ENCODE results near the gene P4HB.

Gene P4HB

GRCh38 chr17:81852237-81852636, 8.1 kb downstream of the P4HB start:
- Mint-ChIP-seq H3K4me1 (ENCODE audit: low read depth) (peaks cover 8% of the 10 kb centered on the region), H3K36me3 (ENCODE audit: low read depth) (peaks cover 48% of the 10 kb centered on the region)

GRCh38 chr17:81851423-81851822, 8.9 kb downstream of the P4HB start:
- H3K36me3 Mint-ChIP-seq (ENCODE audit: low read depth), result peaks cover 51% of the 10 kb centered on the region
- no peaks in the 10 kb centered on the region for H3K9me3 Mint-ChIP-seq
- no peak overlapping the region for H3K4me3 Mint-ChIP-seq
- no peak for DNase-seq (ENCODE audit: low spot score)
- peaks cover 8% of the 10 kb centered on the region for H3K4me1 Mint-ChIP-seq (ENCODE audit: low read depth)
- H3K27ac Mint-ChIP-seq, result no peak overlapping the region
- no peaks in the 10 kb centered on the region for H3K27me3 Mint-ChIP-seq (ENCODE audit: low read depth)

More at GRCh38 chr17:81852237-81852636, 8.1 kb downstream of the P4HB start:
- Mint-ChIP-seq H3K9me3 (no peaks in the 10 kb centered on the region), H3K27me3 (ENCODE audit: low read depth) (no peaks in the 10 kb centered on the region), H3K4me3 (no peak overlapping the region), H3K27ac (no peak overlapping the region)
- no peak for DNase-seq (ENCODE audit: low spot score)

GRCh38 chr17:81849457-81849856, 10.9 kb downstream of the P4HB start:
- Mint-ChIP-seq H3K27me3 (ENCODE audit: low read depth) (no peaks in the 10 kb centered on the region), H3K27ac (no peak overlapping the region), H3K9me3 (no peaks in the 10 kb centered on the region), H3K4me3 (no peak overlapping the region), H3K4me1 (ENCODE audit: low read depth) (peaks cover 4% of the 10 kb centered on the region), H3K36me3 (ENCODE audit: low read depth) (peaks cover 53% of the 10 kb centered on the region)
- DNase-seq (ENCODE audit: low spot score), result no peak

GRCh38 chr17:81846743-81847689, 13.3 kb downstream of the P4HB start:
- H3K36me3 Mint-ChIP-seq (ENCODE audit: low read depth), result peaks cover 44% of the 10 kb centered on the region
- no peak overlapping the region for H3K27ac Mint-ChIP-seq
- H3K9me3 Mint-ChIP-seq, result no peaks in the 10 kb centered on the region
- H3K27me3 Mint-ChIP-seq (ENCODE audit: low read depth), result no peaks in the 10 kb centered on the region
- H3K4me1 Mint-ChIP-seq (ENCODE audit: low read depth), result no peaks in the 10 kb centered on the region
- DNase-seq (ENCODE audit: low spot score), result no peak
- no peak overlapping the region for H3K4me3 Mint-ChIP-seq

DNA sequence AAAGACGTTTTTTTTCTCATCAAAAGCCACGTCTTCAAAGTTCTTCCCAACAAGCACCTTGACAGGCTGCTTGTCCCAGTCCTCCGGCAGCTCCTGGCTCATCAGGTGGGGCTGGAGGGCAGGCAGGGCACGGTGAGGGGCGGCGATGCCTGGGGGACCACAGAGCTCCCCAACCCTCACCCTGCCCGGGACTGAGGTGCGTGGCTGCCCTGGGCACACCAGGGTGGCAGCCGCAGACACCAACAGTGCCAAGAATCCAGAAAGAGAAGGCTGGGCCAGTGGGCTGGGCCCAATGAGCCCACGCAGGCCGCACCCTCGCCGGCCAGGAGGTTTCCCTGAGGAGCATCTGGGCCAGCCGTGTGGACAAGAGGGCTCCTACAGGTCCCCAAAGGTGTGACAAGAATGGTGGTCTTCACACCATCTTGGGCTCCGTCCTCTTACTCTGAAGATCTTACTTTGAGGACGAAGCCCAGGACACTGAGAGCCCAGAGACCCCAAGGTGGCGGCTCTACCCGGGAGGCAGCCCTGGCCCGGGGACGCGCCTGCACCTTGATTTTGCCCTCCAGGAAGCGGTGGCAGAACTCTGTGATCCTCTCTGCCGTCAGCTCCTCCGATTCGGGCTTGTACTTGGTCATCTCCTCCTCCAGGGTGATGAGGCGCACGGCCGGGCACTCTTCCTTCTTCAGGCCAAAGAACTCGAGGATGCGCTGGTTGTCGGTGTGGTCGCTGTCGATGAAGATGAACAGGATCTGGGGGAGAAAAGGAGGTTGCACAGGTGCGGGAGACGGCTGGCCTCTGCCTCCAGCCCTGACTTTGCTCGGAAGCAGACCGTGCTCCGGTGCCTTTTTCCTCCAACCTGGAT, 14.2 kb downstream of the P4HB start:
- Mint-ChIP-seq H3K27ac (no peak overlapping the region), H3K36me3 (ENCODE audit: low read depth) (peaks cover 35% of the 10 kb centered on the region), H3K4me3 (no peak overlapping the region), H3K27me3 (ENCODE audit: low read depth) (no peaks in the 10 kb centered on the region), H3K9me3 (no peaks in the 10 kb centered on the region), H3K4me1 (ENCODE audit: low read depth) (no peaks in the 10 kb centered on the region)
- no peak for DNase-seq (ENCODE audit: low spot score)

GRCh38 chr17:81845361-81845760, 15.0 kb downstream of the P4HB start:
- Mint-ChIP-seq H3K27me3 (ENCODE audit: low read depth) (no peaks in the 10 kb centered on the region), H3K36me3 (ENCODE audit: low read depth) (peaks cover 32% of the 10 kb centered on the region), H3K4me3 (no peak overlapping the region), H3K27ac (no peak overlapping the region), H3K4me1 (ENCODE audit: low read depth) (no peaks in the 10 kb centered on the region), H3K9me3 (no peaks in the 10 kb centered on the region)
- no peak for DNase-seq (ENCODE audit: low spot score)

DNA sequence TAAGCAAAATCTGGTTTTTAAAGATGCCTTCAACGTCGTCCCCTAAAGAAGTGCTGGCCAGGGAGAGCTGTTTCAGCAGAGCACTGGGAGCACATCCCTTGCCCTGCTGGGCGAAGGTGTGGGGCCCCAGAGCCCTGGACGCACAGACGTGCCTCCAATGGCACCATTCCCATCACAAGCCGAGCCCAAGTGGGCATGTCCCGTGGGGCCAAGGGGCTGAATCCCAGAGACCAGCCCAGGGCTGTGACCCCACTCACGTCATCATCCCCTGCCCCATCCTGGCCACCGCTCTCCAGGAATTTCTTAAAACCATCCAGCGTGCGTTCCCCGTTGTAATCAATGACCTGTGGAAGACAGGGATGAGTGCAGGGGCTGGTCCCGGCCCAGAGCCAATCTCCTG, 15.4 kb downstream of the P4HB start:
- peaks cover 32% of the 10 kb centered on the region for H3K36me3 Mint-ChIP-seq (ENCODE audit: low read depth)

GRCh38 chr17:81844327-81844851, 15.9 kb downstream of the P4HB start:
- Mint-ChIP-seq H3K4me3 (no peak overlapping the region), H3K36me3 (ENCODE audit: low read depth) (peaks cover 32% of the 10 kb centered on the region), H3K4me1 (ENCODE audit: low read depth) (no peaks in the 10 kb centered on the region), H3K9me3 (no peaks in the 10 kb centered on the region), H3K27me3 (ENCODE audit: low read depth) (no peaks in the 10 kb centered on the region), H3K27ac (no peak overlapping the region)
- DNase-seq (ENCODE audit: low spot score), result no peak

More for the DNA sequence above, 15.4 kb downstream of the P4HB start:
- no peak for DNase-seq (ENCODE audit: low spot score)
- H3K27ac Mint-ChIP-seq, result no peak overlapping the region
- no peak overlapping the region for H3K4me3 Mint-ChIP-seq
- H3K9me3 Mint-ChIP-seq, result no peaks in the 10 kb centered on the region
- H3K27me3 Mint-ChIP-seq (ENCODE audit: low read depth), result no peaks in the 10 kb centered on the region
- H3K4me1 Mint-ChIP-seq (ENCODE audit: low read depth), result no peaks in the 10 kb centered on the region

- Mint-ChIP-seq H3K4me1 (ENCODE audit: low read depth) (no peaks in the 10 kb centered on the region), H3K4me3 (no peak overlapping the region), H3K27me3 (ENCODE audit: low read depth) (no peaks in the 10 kb centered on the region), H3K9me3 (no peaks in the 10 kb centered on the region), H3K36me3 (ENCODE audit: low read depth) (peaks cover 32% of the 10 kb centered on the region), H3K27ac (no peak overlapping the region)
- no peak for DNase-seq (ENCODE audit: low spot score)
Observed at GRCh38 chr17:81843713-81844326, 16.5 kb downstream of the P4HB start.

GRCh38 chr17:81842725-81843504, 17.4 kb downstream of the P4HB start:
- DNase-seq (ENCODE audit: low spot score), result no peak
- H3K27me3 Mint-ChIP-seq (ENCODE audit: low read depth), result no peaks in the 10 kb centered on the region
- no peaks in the 10 kb centered on the region for H3K4me1 Mint-ChIP-seq (ENCODE audit: low read depth)
- H3K9me3 Mint-ChIP-seq, result no peaks in the 10 kb centered on the region
- H3K27ac Mint-ChIP-seq, result no peak overlapping the region
- H3K36me3 Mint-ChIP-seq (ENCODE audit: low read depth), result peaks cover 30% of the 10 kb centered on the region
- H3K4me3 Mint-ChIP-seq, result no peak overlapping the region

GRCh38 chr17:81842378-81842724, 18.0 kb downstream of the P4HB start:
- Mint-ChIP-seq H3K36me3 (ENCODE audit: low read depth) (peaks cover 29% of the 10 kb centered on the region), H3K4me3 (no peak overlapping the region), H3K9me3 (no peaks in the 10 kb centered on the region), H3K27me3 (ENCODE audit: low read depth) (no peaks in the 10 kb centered on the region), H3K27ac (no peak overlapping the region), H3K4me1 (ENCODE audit: low read depth) (no peaks in the 10 kb centered on the region)
- no peak for DNase-seq (ENCODE audit: low spot score)

- Mint-ChIP-seq H3K27me3 (ENCODE audit: low read depth) (no peaks in the 10 kb centered on the region), H3K4me3 (no peak overlapping the region), H3K9me3 (no peaks in the 10 kb centered on the region), H3K36me3 (ENCODE audit: low read depth) (peaks cover 26% of the 10 kb centered on the region), H3K4me1 (ENCODE audit: low read depth) (no peaks in the 10 kb centered on the region), H3K27ac (no peak overlapping the region)
- DNase-seq (ENCODE audit: low spot score), result no peak
Observed at GRCh38 chr17:81841866-81842265, 18.5 kb downstream of the P4HB start.

All from T-helper 2 cell treated with Interferon-gamma antibody and Interleukin-4, amounts not matched to agents 5 μg/mL and 100 μg/mL, for 36 hours (primary cell).